ENCODE data around the gene HBEGF. TPM values are rescaled to one million over a fixed set of nuclear protein-coding genes. Genes with fewer than 3 reads are reported as not detected.
A peak's percentile ranks its signal among the peaks of the same experiment; 100 is the strongest.

The HBEGF gene
- total and polyA plus RNA-seq, 10 of the 15 experiments (the other 5 are each of a cell fraction or from before 2014, with no cell fraction given): 0.87 to 3.1 (median 2.1) TPM

DNA sequence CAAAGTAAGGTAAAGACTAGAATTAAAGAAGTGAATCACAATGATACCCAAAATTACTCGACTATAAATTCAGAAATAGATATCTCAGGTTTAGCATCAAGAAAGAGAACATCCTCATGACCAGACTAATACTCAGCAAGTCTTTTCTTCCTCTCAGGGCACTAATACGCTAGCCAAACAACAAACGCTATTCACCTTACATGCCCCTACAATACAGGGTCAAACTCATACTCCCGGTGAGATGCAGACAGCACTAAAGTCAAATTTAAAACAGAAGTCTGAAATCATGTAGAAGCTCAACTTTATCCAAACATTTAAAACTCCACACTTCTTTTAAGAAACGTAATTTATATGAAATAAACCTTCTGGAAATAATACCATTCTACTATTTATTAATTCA, 49.1 kb downstream of the HBEGF start:
- Histone ChIP-seq H2AFZ (ENCODE audit: control insufficient read depth, low read depth, low read length) (no peak overlapping the region), H3K27ac (ENCODE audit: control insufficient read depth, insufficient read depth) (no peak overlapping the region), H3K4me3 (no peak overlapping the region), H3K4me2 (ENCODE audit: control insufficient read depth, insufficient read depth) (no peak overlapping the region), H3K27me3 (replicated peaks in 1 of 2; ENCODE audit: control insufficient read depth in 2 of 2, insufficient read depth in 2 of 2, low read length in 1 of 2) (no peaks in the 10 kb centered on the region), H3K79me2 (ENCODE audit: control insufficient read depth, insufficient read depth, low read length) (peaks cover 53% of the 10 kb centered on the region), H3K9ac (ENCODE audit: control insufficient read depth, insufficient read depth, low read length) (no peak overlapping the region), H3K4me1 (ENCODE audit: control insufficient read depth, insufficient read depth, low read length) (no peaks in the 10 kb centered on the region), H3K9me3 (replicated peaks; ENCODE audit: control insufficient read depth, insufficient read depth, low read length) (no peaks in the 10 kb centered on the region), H4K20me1 (ENCODE audit: control insufficient read depth, insufficient read depth) (no peaks in the 10 kb centered on the region), H3K36me3 (ENCODE audit: control insufficient read depth in 2 of 2, insufficient read depth in 2 of 2, low read length in 1 of 2) (peaks cover 0 to 9% of the 10 kb centered on the region in 2 experiments; a peak in 2 of 4 replicates)
- WGBS (ENCODE audit: insufficient coverage, insufficient replicate concordance, low lambda C conversion rate, missing lambda C conversion rate): 76% methylated on average over 5 of the region's 5 CpGs
- DNase-seq (ENCODE audit: low read depth, low spot score) (no peak), ATAC-seq (0 out of 3 replicates have a peak, but pooled peaks have one; percentile 17), FAIRE-seq (no peak)
- in situ Hi-C loops (cut with MboI): no loop called here
- CTCF ChIA-PET: interaction anchor here (0.6 to 4.0 kb wide), 7 partner anchors 13 to 105 kb away, joined by 3 to 19 read pairs (median 4); partner anchors contain the start of gene HBEGF
- RAD21 ChIA-PET (ENCODE audit: unreplicated experiment): interaction anchor here (1.0 kb wide), 1 partner anchor 49 kb away, joined by 5 read pairs; the partner anchor contains the start of gene HBEGF
- BruUV-seq (replicated peaks): no TSS peak
- SMC1A ChIA-PET (ENCODE audit: uncharacterized antibody, unreplicated experiment): interaction anchor here (1.0 to 1.5 kb wide), 4 partner anchors 8 to 55 kb away, joined by 4 to 6 read pairs (median 6); no protein-coding TSS in a partner anchor
- no peak for TF ChIP-seq ATF7 (IDR thresholded peaks at IDR 0.05; ENCODE audit: low read depth)
- TF ChIP-seq RAD21 (IDR thresholded peaks at IDR 0.05; ENCODE audit: insufficient read depth, low read depth, low read length): no peak
- TF ChIP-seq, protein P1, sequence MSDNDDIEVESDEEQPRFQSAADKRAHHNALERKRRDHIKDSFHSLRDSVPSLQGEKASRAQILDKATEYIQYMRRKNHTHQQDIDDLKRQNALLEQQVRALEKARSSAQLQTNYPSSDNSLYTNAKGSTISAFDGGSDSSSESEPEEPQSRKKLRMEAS (IDR thresholded peaks at IDR 0.05; ENCODE audit: low read depth, low read length): no peak
- TF ChIP-seq, protein P2, sequence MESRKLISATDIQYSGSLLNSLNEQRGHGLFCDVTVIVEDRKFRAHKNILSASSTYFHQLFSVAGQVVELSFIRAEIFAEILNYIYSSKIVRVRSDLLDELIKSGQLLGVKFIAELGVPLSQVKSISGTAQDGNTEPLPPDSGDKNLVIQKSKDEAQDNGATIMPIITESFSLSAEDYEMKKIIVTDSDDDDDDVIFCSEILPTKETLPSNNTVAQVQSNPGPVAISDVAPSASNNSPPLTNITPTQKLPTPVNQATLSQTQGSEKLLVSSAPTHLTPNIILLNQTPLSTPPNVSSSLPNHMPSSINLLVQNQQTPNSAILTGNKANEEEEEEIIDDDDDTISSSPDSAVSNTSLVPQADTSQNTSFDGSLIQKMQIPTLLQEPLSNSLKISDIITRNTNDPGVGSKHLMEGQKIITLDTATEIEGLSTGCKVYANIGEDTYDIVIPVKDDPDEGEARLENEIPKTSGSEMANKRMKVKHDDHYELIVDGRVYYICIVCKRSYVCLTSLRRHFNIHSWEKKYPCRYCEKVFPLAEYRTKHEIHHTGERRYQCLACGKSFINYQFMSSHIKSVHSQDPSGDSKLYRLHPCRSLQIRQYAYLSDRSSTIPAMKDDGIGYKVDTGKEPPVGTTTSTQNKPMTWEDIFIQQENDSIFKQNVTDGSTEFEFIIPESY (IDR thresholded peaks at IDR 0.05): no peak
- no peak for TF ChIP-seq HDAC6 (IDR thresholded peaks at IDR 0.05; ENCODE audit: unreplicated experiment)
- no peak for TF ChIP-seq NFYA (IDR thresholded peaks at IDR 0.05; ENCODE audit: borderline replicate concordance, low read depth, low read length)
- TF ChIP-seq IKZF1 (conservative IDR thresholded peaks at IDR 0.05): no peak
- intact Hi-C loops (cut with micrococcal nuclease; ENCODE audit: unreplicated experiment): no loop called here
- POLR2A ChIA-PET: no interaction called here

All from GM12878 (cell line).